HG03457 (cell line): Measurements from ENCODE around the gene RFX1.
"Not testable (repeated sequence)": the region's sequence is repeated elsewhere in the genome, so short reads cannot be mapped to it uniquely, and the experiment has no call there.

Source experiments
- ATAC-seq: cut with Tn5 transposase; IDR thresholded peaks from one replicate; pipeline ENCODE4 v1.9.1; 2021; ENCODE audit warnings: moderate number of reproducible peaks; ENCODE audit not compliant: unreplicated experiment

RFX1 gene

GRCh38 chr19:14006085-14006765 lies at the start of gene RFX1:
TSS of gene RFX1 (minus strand) at chr19:14006320. CDS start at chr19:13993843, 12,477 bp downstream.
- ATAC-seq = peak; percentile 65

- no peak for ATAC-seq
Measured at GRCh38 chr19:14055396-14055795, 49.3 kb upstream of the RFX1 start.

- no peak for ATAC-seq
Measured at GRCh38 chr19:14054721-14055120, 48.6 kb upstream of the RFX1 start.

- ATAC-seq = no peak
Measured at GRCh38 chr19:14054099-14054498, 48.0 kb upstream of the RFX1 start.

GRCh38 chr19:14053500-14053899 lies 47.4 kb upstream of the RFX1 start:
- ATAC-seq = no peak

- no peak for ATAC-seq
Measured at GRCh38 chr19:14053032-14053431, 46.9 kb upstream of the RFX1 start.

GRCh38 chr19:14052470-14052869 lies 46.4 kb upstream of the RFX1 start:
- ATAC-seq = no peak

GRCh38 chr19:14051980-14052379 lies 45.9 kb upstream of the RFX1 start:
- no peak for ATAC-seq

- not testable (repeated sequence) for ATAC-seq
Measured at GRCh38 chr19:14050961-14051360, 44.8 kb upstream of the RFX1 start.

GRCh38 chr19:14050512-14050911 lies 44.4 kb upstream of the RFX1 start:
- no peak for ATAC-seq

GRCh38 chr19:14048443-14049153 lies 42.5 kb upstream of the RFX1 start:
- ATAC-seq = no peak

GRCh38 chr19:14047866-14048265 lies 41.7 kb upstream of the RFX1 start:
- not testable (repeated sequence) for ATAC-seq

- ATAC-seq = not testable (repeated sequence)
Measured at GRCh38 chr19:14042659-14043608, 36.8 kb upstream of the RFX1 start.

- no peak for ATAC-seq
Measured at GRCh38 chr19:14039181-14039580, 33.1 kb upstream of the RFX1 start.

- ATAC-seq = no peak
Measured at GRCh38 chr19:14035706-14036105, 29.6 kb upstream of the RFX1 start.

GRCh38 chr19:14035159-14035558 lies 29.0 kb upstream of the RFX1 start:
- not testable (repeated sequence) for ATAC-seq

GRCh38 chr19:14033946-14034345 lies 27.8 kb upstream of the RFX1 start:
- ATAC-seq = no peak

GRCh38 chr19:14031719-14032480 lies 25.8 kb upstream of the RFX1 start, which contains the start of gene IL27RA:
TSS of gene IL27RA (plus strand) at chr19:14031762. CDS start at chr19:14031873, 111 bp downstream.
- ATAC-seq = no peak

GRCh38 chr19:14030997-14031718 lies 25.0 kb upstream of the RFX1 start:
- no peak for ATAC-seq

- ATAC-seq = no peak
Measured at GRCh38 chr19:14028901-14029300, 22.8 kb upstream of the RFX1 start.
